PC-9 (cell line): ENCODE data around the gene MCUB. TPM values are rescaled to one million over a fixed set of nuclear protein-coding genes. Genes with fewer than 3 reads are reported as not detected.

Source experiments
- BruUV-seq: library from RNA; stranded (reverse); fragments of 400-500 nt; replicated peaks from 2 replicates; lab custom pipeline; 2021; lab: Mats Ljungman, UMichigan
- CTCF ChIA-PET: fragments of 300-600 bp; sonication (Branson Sonifier 250); formaldehyde crosslinking; loops from one replicate; lab custom pipeline; 2022; ENCODE audit warnings: antibody characterized with exemption; lab: Charles Lee
- POLR2A ChIA-PET: fragments of 300-600 bp; sonication (Branson Sonifier 250); formaldehyde crosslinking; loops from one replicate; lab custom pipeline; 2022; ENCODE audit warnings: antibody characterized with exemption; ENCODE audit not compliant: unreplicated experiment; lab: Charles Lee
- DNase-seq, 2 experiments: peaks; one replicate each; pipeline versions ENCODE4 v3.0.0 to v3.0.0-alpha.2; 2015 to 2022; ENCODE audit warnings: mixed read lengths in 1 of 2
- H2AFZ ChIP-seq: fragments of 200-600 bp; sonication (generic); 2 replicates; pipeline ENCODE4 v1.8.1; 2017; ENCODE audit warnings: antibody characterized with exemption
- H3F3A ChIP-seq: fragments of 200-600 bp; sonication (generic); 2 replicates; pipeline ENCODE4 v1.8.1; 2017; ENCODE audit warnings: antibody characterized with exemption, mild to moderate bottlenecking, low read depth; ENCODE audit not compliant: insufficient read depth
- H3K27ac ChIP-seq: fragments of 200-600 bp; sonication (generic); 2 replicates; pipeline ENCODE4 v1.6.1; 2016; ENCODE audit warnings: mixed run types
- H3K27me3 ChIP-seq: fragments of 200-600 bp; sonication (generic); 2 replicates; pipeline ENCODE4 v1.6.1; 2016; ENCODE audit warnings: low read depth, mixed run types; ENCODE audit not compliant: insufficient read depth
- H3K36me3 ChIP-seq: fragments of 200-600 bp; sonication (generic); 2 replicates; pipeline ENCODE4 v1.6.1; 2016; ENCODE audit warnings: low read depth, mixed run types
- H3K4me1 ChIP-seq: fragments of 200-600 bp; sonication (generic); replicated peaks from 2 replicates; pipeline ENCODE4 v1.6.1; 2016; ENCODE audit warnings: mixed run types; ENCODE audit not compliant: insufficient read depth
- H3K4me2 ChIP-seq: fragments of 200-600 bp; sonication (generic); 2 replicates; pipeline ENCODE4 v1.6.1; 2017; ENCODE audit warnings: mixed run types
- H3K4me3 ChIP-seq: fragments of 200-600 bp; sonication (generic); 2 replicates; pipeline ENCODE4 v1.6.1; 2016; ENCODE audit warnings: mixed run types
- H3K79me2 ChIP-seq: fragments of 200-600 bp; sonication (generic); 2 replicates; pipeline ENCODE4 v1.6.1; 2017; ENCODE audit warnings: low read depth, mixed run types
- H3K9me2 ChIP-seq: fragments of 200-600 bp; sonication (generic); 2 replicates; pipeline ENCODE4 v1.8.1; 2017; ENCODE audit warnings: mild to moderate bottlenecking; ENCODE audit not compliant: insufficient read depth
- H3K9me3 ChIP-seq: fragments of 200-600 bp; sonication (generic); 2 replicates; pipeline ENCODE4 v1.8.1; 2016; ENCODE audit warnings: low read depth; ENCODE audit not compliant: insufficient read depth
- H4K20me1 ChIP-seq: fragments of 200-600 bp; sonication (generic); 2 replicates; pipeline ENCODE4 v1.8.1; 2017; ENCODE audit not compliant: insufficient read depth
- CTCF ChIP-seq: fragments of 200-600 bp; sonication (generic); conservative IDR thresholded peaks from 2 replicates; pipeline ENCODE4 v1.6.1; 2017; ENCODE audit warnings: mixed run types, antibody characterized with exemption, mild to moderate bottlenecking, moderate library complexity
- EZH2 ChIP-seq: fragments of 200-600 bp; sonication (generic); IDR thresholded peaks from 2 replicates; pipeline ENCODE4 v1.8.0; 2017; ENCODE audit warnings: antibody characterized with exemption, low read depth
- intact Hi-C: fragments of 100-400 bp; cut with micrococcal nuclease; formaldehyde crosslinking; loops from one replicate; pipeline ENCODE4 v1.10.0; 2022; ENCODE audit not compliant: unreplicated experiment
- total RNA-seq: library from RNA; stranded (reverse); gene quantifications from 2 replicates; pipeline ENCODE4 v1.2.3, GENCODE V29; 2021

Gene MCUB
- total RNA-seq, 1 experiment from 2014 or later, result 15.4 TPM

GRCh38 chr4:109600431-109600830 is 40.4 kb downstream of the MCUB start:
- no peaks in the 10 kb centered on the region for H3K9me3 ChIP-seq
- H3K4me1 ChIP-seq, result no peaks in the 10 kb centered on the region
- no peaks in the 10 kb centered on the region for H3K27me3 ChIP-seq
- intact Hi-C loops, result no loop called here
- TF ChIP-seq EZH2, result no peak
- no peak for TF ChIP-seq CTCF
- H4K20me1 ChIP-seq, result no peaks in the 10 kb centered on the region
- BruUV-seq, result no TSS peak
- no peaks in the 10 kb centered on the region for H3F3A ChIP-seq
- no peaks in the 10 kb centered on the region for H3K36me3 ChIP-seq
- H2AFZ ChIP-seq, result no peak overlapping the region
- no peak overlapping the region for H3K4me2 ChIP-seq
- H3K9me2 ChIP-seq, result no peaks in the 10 kb centered on the region
- no peak for DNase-seq
- POLR2A ChIA-PET, result no interaction called here
- H3K79me2 ChIP-seq, result no peaks in the 10 kb centered on the region
- H3K27ac ChIP-seq, result no peak overlapping the region
- no peak overlapping the region for H3K4me3 ChIP-seq
- CTCF ChIA-PET, result no interaction called here

DNA sequence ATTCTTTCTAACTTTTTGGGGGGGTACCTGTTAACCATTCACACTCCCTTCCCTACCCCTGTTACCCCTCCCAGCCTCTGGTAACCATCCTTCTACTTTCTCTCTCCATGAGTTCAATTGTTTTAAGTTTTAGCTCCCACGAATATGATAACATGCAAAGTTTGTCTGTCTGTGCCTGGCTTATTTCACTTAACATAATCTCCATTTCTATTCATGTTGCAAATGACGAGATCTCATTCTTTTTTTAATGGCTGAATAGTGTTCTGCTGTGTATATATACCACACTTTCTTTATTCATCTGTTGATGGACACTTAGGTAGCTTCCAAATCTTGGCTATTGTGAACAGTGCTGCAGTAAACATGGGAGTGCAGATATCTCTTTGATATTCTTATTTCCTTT is 41.3 kb downstream of the MCUB start:
- H3K27me3 ChIP-seq, result no peaks in the 10 kb centered on the region
- no peak overlapping the region for H2AFZ ChIP-seq
- H3K79me2 ChIP-seq, result no peaks in the 10 kb centered on the region
- H3K4me1 ChIP-seq, result no peaks in the 10 kb centered on the region
- ChIA-PET CTCF (no interaction called here), POLR2A (no interaction called here)
- H3F3A ChIP-seq, result no peaks in the 10 kb centered on the region
- no peaks in the 10 kb centered on the region for H3K9me2 ChIP-seq
- no peak for TF ChIP-seq EZH2
- no peak for TF ChIP-seq CTCF
- H3K4me2 ChIP-seq, result no peak overlapping the region
- intact Hi-C loops, result no loop called here
- H3K4me3 ChIP-seq, result no peak overlapping the region
- no peak for DNase-seq
- no peaks in the 10 kb centered on the region for H3K9me3 ChIP-seq
- no TSS peak for BruUV-seq
- no peaks in the 10 kb centered on the region for H4K20me1 ChIP-seq
- no peaks in the 10 kb centered on the region for H3K36me3 ChIP-seq
- H3K27ac ChIP-seq, result no peak overlapping the region

DNA sequence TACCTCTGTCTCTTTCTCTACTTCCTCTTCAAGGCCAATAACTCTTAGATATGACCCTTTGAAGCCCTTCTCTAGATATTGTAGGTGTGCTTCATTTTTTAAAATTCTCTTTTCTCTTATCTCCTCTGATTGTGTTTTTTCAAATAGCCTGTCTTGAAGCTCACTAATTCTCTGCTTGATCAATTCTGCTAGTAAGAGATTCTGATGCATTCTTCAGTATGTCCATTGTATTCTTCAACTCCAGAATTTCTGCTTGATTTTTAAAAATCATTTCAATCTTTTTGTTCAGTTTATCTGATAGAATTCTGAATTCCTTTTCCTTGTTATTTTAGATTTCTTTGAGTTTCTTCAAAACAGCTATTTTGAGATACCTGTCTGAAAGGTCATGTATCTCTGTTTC is 47.9 kb downstream of the MCUB start:
- no peaks in the 10 kb centered on the region for H3K27me3 ChIP-seq
- POLR2A ChIA-PET, result no interaction called here
- H3K36me3 ChIP-seq, result no peaks in the 10 kb centered on the region
- DNase-seq, result no peak
- BruUV-seq, result no TSS peak
- no peak overlapping the region for H3K4me2 ChIP-seq
- no peak overlapping the region for H3K27ac ChIP-seq
- no peak overlapping the region for H3K4me3 ChIP-seq
- no peaks in the 10 kb centered on the region for H4K20me1 ChIP-seq
- CTCF ChIA-PET, result no interaction called here
- peaks cover 12% of the 10 kb centered on the region for H3K4me1 ChIP-seq
- no peaks in the 10 kb centered on the region for H3K9me3 ChIP-seq
- no peak overlapping the region for H2AFZ ChIP-seq
- intact Hi-C loops, result no loop called here
- no peak for TF ChIP-seq EZH2
- TF ChIP-seq CTCF, result no peak
- no peaks in the 10 kb centered on the region for H3K9me2 ChIP-seq
- H3F3A ChIP-seq, result no peaks in the 10 kb centered on the region
- H3K79me2 ChIP-seq, result no peaks in the 10 kb centered on the region
